ENCODE measurements around the gene ACOX3.
"Not testable (repeated sequence)": the region's sequence is repeated elsewhere in the genome, so short reads cannot be mapped to it uniquely, and the experiment has no call there.

The ACOX3 gene

GRCh38 chr4:8440492-8441311 is at the start of gene ACOX3, which contains the start of gene TRMT44:
Gene ACOX3 (minus strand): TSS chr4:8440723. CDS start chr4:8416521, 24,202 bp downstream.
Gene TRMT44 (plus strand): TSS chr4:8440777. CDS start chr4:8440823, 46 bp downstream.
- peak; percentile 80 to 90 for DNase-seq (ENCODE audit: low read depth in 2 of 2)

DNA sequence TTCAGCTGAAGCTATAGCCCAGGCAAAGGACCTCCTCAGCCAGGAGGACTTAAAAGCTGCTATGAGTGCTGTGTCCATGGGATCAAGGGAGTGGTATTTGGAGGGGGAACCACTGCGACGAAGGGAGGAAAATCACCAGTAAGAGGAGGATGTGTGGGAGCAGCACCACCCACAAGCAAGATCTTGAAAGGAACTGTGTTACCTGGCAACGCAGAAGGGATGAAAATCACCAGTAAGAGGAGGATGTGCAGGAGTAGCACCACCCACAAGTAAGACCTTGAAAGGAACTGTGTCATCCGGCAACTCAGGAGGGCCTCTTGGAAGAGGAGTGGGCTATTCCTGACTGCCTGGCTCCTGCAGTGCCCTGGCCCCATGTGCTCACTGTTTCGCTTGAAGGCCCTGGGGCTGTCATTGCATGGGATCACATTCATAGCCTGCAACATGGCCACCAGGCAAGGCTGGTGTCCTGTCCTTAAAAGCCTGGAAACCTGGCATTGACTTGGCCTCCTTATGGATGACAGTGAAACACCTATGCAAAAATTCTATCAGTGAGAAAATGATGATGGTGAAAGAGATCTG is 48.4 kb upstream of the ACOX3 start:
- DNase-seq (ENCODE audit: low read depth in 2 of 2): no peak

DNA sequence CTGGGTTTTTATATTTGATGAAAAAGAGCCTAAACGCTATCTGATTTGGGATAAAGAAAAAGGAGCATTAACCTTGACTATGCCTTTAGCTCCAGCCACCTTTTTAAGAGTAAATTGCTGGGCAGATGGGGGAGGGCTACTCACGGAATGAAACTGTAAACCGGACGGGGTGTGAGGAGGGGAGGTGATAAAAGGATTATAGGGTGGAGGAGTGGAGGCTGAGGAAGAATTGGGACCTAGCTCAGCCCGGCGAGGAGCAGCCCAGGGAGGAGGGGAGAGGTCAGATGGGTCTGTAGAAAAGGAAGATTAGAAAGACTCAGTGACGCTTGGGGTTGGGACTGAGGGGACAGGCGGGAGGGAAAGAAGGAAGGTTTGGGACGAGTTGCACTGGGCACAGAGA is 46.1 kb upstream of the ACOX3 start:
- not testable (repeated sequence) for DNase-seq (ENCODE audit: low read depth in 2 of 2)

DNA sequence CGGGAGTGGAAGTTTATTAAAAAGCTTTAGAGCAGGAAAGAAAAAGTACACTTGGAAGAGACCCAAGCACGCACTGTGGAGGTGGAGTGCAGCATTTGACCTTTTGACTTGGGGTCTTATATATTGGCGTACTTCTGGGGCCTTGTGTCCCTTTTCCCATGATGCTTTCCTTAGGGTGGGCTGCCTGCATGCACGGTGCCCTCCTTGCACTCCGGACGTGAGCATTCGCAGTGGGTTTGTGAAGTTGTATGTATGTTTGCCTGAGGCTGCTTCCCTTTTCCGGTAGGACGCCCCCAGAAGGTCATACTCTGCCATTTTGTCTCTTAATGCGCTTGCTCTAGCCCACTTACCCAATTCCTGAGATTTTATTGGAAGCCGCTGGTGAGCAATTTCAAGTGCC is 39.7 kb upstream of the ACOX3 start:
- no peak for DNase-seq (ENCODE audit: low read depth in 2 of 2)

GRCh38 chr4:8478801-8479744 is 38.5 kb upstream of the ACOX3 start:
- no peak for DNase-seq (ENCODE audit: low read depth in 2 of 2)

DNA sequence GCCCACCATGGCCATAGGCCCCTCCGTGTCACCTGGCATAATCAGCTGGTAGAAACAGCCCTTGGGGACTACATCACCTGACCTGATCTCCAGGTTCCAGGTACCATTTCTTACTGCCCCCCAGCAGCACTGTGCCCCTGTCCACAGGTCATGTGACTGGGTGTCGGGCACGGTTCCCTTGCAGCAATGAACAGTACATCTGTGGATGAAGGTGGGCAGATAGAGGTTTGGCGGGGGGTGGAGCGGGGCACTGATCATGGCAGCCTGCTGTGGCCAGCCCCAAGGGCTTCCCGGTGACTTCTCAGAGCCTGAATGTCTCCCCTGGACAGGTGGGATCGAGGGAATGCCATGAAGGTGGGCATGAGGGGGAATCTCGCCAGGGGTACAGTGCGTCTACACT is 37.8 kb upstream of the ACOX3 start:
- no peak for DNase-seq (ENCODE audit: low read depth in 2 of 2)

GRCh38 chr4:8477676-8478075 is 37.2 kb upstream of the ACOX3 start:
- no peak for DNase-seq (ENCODE audit: low read depth in 2 of 2)

- DNase-seq (ENCODE audit: low read depth in 2 of 2): no peak
Observed at GRCh38 chr4:8477095-8477635, 36.6 kb upstream of the ACOX3 start.

- no peak for DNase-seq (ENCODE audit: low read depth in 2 of 2)
Observed at GRCh38 chr4:8475751-8476575, 35.4 kb upstream of the ACOX3 start.

DNA sequence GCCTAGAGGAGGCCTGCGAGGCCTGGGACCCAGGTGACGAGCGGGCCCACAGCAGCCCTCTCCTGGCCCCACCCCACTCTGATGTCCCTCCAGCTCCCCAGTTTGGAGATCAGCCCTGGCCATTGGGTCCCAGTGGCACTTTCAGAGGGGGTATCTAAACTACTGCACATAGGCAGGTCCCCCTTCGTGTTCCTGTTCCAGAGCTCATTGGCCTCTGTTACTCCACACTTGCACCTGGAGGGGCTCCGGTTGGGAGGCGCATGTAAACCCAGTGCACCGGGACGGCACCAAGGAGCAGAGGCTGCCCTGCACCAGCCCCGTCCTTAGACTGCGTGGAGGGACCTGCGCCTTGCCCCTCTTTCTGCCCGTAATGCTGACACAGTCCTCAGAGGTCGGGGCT is 34.3 kb upstream of the ACOX3 start:
- no peak for DNase-seq (ENCODE audit: low read depth in 2 of 2)

GRCh38 chr4:8473920-8474590 is 33.5 kb upstream of the ACOX3 start:
- DNase-seq (ENCODE audit: low read depth in 2 of 2): no peak

DNA sequence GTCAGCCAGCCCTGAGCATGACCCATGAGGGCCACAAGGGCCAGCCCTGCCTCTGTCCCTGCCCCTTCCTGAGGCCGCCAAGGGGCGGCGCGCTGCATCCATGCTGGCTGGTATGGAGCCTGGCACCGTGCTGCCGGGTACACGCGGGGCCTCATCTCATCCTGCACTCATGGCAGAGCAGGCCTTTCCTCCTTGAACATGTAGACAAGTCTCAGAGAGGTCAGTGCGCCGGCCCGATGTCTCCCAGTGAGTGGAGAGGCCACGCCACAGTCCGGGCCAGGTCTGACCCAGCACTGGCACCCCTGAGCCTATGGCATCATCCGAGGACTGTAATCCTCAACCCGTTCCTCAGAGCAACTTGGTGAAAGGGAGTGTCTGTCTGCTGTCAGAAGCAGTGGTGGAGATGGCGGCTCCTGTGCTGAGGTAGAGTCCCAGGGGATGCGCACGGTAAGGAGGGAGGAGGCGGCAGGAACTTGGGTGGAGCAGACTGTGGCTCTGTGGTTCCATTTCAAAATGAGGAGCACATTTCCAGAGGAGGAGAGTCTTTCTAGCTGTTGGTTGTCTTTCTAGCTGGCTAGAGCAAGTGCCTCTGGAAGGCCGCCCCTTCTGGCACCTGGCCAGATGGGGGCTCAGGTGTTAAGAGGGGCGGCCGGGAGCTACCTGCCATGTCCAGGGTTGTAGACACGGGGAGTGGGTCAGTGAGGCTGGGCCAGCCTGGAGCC is 32.8 kb upstream of the ACOX3 start:
- no peak for DNase-seq (ENCODE audit: low read depth in 2 of 2)

GRCh38 chr4:8472689-8473197 is 32.2 kb upstream of the ACOX3 start:
- DNase-seq (ENCODE audit: low read depth in 2 of 2): no peak

DNA sequence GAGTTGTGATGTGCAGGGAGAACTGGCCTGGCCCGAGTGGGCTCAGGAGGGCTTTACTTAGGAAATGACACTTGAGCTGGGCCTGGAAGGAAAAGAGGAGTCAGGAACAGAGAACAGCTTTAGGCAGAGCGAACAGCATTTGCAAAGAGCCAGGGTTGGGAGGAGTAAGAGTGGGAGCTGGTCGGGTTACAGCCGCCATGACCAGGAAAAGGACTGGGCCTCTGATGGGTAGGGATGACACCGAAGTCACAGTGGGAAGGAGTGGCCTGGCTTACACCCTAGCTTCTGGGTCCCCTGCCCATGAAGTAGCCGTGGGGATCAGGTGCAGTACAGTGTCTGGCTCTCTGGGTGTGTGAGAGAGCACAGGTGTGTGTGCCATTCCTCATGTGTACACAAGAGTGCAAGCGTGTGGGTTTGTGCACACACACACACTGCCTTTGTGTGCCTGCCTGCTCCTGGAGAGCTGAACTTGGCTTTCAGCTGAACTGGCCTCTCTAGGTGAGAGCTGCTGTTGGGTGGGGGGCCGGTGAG is 31.7 kb upstream of the ACOX3 start:
- no peak for DNase-seq (ENCODE audit: low read depth in 2 of 2)

DNA sequence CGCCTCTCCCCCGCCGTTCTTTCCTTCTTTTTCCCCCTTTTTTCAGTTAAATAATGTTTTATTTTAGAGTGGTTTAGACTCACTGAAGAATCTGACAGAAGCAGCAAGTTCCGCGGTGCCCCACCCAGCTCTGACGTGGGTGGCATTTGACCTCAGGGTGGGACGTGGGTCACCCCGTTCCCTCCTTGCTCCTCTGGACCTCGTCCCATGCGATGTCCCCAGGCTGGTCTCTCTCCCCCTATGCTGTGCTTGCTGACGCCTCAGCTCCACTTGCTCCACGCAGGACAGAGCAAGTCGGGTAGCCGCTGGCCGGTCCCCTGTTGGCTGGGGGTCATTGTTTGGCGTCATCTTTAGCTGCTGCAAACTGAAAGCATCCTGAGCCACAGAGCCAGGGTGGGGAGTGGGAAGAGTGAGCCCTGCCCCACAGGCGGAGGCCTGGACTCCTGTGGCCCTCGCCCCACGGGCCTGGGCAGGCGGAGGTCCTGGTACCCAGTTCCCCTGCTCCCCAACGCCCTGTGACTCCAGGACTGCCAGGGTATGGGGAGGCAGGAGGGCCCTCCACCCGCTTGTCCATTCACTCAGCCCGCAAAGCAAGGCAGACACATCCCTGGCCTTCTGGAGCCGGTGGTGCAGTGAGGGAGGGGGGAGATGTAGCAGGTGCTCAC is 30.8 kb upstream of the ACOX3 start:
- no peak for DNase-seq (ENCODE audit: low read depth in 2 of 2)

DNA sequence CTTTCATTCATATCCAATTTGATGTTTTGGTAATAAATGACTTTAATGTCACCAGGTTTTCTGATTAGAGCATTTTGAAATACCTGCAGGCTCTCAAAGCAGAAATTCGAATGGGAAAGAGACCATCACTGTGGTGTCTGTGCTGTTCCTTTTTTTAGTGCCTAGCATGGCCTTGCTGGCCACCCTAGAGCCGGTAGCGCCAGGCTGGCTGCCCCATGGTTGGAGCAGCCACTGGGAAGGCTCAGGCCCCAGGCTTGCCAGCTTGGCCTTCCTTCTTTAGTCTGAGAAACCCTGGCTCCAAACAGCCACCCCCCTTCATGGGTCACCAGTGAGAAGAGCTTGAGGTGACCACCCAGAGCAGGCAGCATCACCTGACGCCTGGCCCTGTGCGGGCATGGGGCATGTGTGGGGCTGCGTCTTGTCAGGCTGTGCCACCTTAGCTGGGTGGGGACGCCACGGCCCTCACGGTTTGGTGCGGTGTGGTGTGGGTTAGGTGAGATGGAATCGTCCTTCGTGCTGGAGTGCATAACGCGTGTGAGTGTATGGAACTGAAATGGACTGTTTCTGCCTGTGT is 30.0 kb upstream of the ACOX3 start:
- no peak for DNase-seq (ENCODE audit: low read depth in 2 of 2)

GRCh38 chr4:8469550-8469949 is 29.0 kb upstream of the ACOX3 start:
- no peak for DNase-seq (ENCODE audit: low read depth in 2 of 2)

DNA sequence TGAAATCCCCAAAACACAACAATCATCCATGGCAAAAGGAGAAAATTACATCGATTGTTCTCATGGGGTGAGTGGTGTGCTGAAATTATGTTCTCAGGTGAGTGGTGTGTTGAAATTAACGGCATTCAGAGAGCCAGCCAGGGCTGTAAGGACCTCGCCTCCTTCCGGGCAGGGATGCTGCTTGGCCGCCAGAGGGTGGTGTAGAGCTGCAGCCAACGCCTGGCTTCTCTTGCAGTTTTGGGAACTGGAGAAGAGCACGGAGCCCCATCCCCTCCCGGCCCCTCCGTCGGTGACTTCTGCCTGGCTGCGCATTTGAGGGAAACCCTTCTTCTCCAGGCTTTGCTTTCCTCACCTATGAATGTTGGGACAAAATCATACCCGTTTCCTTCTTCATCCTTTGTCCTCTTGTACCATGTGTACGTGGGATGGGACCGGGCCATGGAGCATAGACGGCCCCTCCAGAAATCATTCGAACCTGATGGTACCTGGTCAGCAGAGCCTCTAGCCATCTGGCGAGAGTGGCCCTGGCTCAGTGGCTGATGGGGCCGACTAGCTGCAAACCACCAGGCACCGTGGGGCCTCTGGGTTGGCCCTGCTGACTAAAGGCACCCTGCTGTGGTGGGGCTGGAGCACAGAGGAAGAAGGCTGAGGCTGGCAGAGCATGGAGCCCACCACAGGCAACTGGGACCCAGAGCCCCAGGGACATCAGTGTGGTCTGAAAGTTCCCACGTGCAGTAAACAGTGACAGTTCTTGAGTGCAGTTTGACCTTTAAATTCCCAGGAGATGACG is 28.4 kb upstream of the ACOX3 start:
- peak; percentile 24 to 35 for DNase-seq (ENCODE audit: low read depth in 2 of 2)
